GOT3 (cell line): ENCODE data around the gene B3GALNT2.
"Not testable (repeated sequence)": the region's sequence is repeated elsewhere in the genome, so short reads cannot be mapped to it uniquely, and the experiment has no call there.

Experiments used
- DNase-seq: peaks from one replicate; lab custom pipeline; 2025; ENCODE audit warnings: mixed read lengths; lab: John Stamatoyannopoulos, UW

The B3GALNT2 gene

GRCh38 chr1:235503403-235504121 lies 690 bp downstream of the B3GALNT2 start:
- no peak for DNase-seq

DNA sequence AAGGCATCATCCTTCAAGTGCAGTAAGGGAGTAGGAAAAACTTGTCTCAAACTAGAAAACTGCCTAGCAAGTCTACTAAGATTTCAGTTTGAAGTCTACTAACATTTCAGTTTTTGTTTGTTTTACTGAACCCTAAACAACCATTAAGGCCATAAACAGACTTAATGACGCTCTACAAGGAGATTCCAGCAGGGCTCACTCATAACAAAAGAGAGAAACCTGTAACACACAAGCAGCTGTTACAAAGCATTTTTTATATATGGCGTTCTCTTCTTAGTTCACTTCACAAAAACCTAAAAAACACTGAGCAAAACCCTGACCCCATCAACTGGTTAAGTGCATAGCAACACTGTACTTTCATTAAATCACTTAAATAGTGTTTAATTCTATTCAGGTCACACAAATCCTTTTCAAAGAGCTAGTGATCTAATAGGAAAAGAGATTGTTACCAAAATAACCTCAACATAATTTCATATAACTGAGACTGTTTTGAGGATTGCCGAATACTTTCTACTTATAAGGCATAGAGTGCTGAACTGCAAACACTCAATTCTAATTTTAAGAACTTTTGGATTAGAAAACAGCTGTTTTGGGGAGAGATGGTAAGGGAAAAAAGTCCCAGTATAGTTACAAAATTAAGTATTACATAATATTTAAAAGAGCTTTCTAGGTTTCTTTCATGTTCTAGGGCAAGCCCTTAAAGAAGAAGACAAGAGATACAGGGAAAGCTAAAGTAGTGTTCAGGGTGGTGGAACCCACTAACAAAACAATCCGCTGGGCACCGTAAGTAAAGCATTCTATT lies 1.4 kb downstream of the B3GALNT2 start:
- DNase-seq: no peak

GRCh38 chr1:235500971-235501540 lies 3.2 kb downstream of the B3GALNT2 start:
- DNase-seq: no peak

DNA sequence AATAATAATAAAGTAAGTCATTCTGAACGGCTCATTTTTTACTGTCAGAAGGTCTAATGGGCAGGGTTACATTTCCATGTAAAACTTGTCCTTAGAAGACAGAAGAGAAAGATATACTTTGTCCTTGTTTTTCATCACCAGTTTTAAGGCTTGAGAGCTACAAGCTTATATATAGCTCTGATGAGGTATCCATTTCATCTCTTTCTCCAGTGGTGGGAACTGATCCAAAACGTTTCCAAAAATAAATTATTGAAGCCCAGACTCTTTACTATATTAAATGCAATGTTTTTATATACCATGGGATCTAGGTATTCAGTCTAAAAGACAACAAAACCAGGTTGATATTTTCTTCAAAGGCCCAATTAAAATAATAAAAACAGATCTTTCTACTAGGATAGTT lies 8.7 kb downstream of the B3GALNT2 start:
- DNase-seq: no peak

DNA sequence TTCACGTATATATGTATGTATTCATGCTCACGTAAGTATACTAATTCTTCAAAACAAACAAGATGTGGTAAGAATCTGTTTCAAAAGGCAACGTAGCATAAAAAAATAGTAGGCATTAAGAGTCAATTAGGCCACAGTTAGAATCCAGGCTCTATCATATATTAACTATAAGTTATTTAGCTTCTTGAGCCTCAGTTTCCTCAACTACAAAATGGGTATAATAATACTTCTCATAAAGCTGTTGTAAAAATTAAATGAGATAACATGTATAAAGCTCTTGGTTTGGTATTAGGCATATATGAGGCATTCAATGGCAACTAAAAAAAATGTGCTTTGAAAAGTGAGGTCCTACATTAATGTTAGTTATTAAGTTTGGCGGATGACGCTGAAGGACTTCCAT lies 9.2 kb downstream of the B3GALNT2 start:
- no peak for DNase-seq

DNA sequence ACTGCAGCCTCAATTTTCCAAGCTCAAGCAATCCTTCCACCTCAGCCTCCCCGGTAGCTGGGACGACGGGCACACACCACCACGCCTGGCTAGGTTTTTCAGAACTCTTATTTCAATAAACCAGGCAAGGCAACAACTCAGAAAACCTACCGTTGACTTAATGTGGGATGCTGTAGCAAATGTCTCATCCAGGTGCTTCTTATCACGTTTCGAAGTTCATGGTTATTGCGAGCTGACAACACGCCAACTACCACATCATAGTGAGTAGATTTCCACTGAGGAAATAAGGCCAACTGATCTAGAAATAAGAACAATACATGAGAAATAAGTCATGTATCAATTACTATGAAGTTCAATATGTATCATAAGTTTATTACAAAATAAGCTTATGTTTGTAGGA lies 9.7 kb downstream of the B3GALNT2 start:
- DNase-seq: no peak

GRCh38 chr1:235491644-235492043 lies 12.6 kb downstream of the B3GALNT2 start:
- DNase-seq: no peak

DNA sequence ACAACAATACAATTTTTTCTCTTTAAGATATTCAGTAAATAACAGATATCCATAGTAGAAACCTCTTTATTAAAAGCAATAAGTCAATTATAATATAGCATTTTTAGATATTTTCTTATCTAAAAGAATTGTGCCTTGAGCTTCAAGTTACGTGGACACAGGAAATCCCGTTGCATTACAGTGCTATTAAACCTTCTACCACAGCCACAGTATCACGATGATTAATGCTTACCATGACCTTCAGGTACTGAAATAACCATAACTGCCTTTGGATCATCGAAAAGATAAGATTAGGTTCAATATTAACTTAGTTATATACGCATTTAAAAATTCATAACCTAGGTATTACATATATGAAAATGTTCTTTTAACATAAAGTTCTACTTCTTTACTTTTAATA lies 17.9 kb downstream of the B3GALNT2 start:
- no peak for DNase-seq

DNA sequence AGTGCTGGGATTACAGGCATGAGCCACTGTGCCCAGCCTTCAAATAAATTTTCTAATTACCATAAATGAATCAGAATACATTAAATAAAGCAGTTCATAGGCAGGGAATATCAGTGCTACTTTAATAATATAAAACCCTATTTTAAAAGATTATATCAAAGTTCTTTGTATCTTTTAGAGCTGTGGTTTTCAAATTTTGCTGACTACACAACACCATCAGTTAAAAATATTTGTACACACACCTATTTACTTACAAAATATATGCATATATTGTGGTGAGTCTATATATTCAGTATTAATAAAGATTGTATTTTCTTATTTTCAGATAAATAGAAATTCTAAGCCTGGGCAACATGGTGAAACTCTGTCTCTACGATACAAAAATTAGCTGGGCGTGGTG lies 18.7 kb downstream of the B3GALNT2 start:
- no peak for DNase-seq

GRCh38 chr1:235483090-235483489 lies 21.2 kb downstream of the B3GALNT2 start:
- no peak for DNase-seq

DNA sequence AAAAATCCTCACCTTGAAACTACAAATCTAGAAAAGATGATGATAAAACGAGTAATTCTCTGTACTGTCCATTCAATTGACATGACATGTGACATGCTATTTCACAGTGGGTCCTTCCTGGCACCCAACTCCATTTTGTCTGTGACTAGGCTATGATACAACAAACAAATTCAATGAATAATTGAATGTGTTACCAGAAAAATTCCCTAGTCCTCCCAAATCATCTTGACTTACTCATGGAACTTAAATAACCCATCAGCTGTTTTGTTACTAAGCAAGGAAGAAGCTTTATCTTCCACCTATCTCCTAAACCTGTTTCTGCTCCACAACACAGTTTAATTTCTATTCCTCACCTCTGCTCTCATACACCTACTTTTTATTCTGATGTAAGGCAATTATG lies 30.4 kb downstream of the B3GALNT2 start:
- DNase-seq: no peak

GRCh38 chr1:235470741-235471439 lies 33.4 kb downstream of the B3GALNT2 start:
- DNase-seq: no peak

DNA sequence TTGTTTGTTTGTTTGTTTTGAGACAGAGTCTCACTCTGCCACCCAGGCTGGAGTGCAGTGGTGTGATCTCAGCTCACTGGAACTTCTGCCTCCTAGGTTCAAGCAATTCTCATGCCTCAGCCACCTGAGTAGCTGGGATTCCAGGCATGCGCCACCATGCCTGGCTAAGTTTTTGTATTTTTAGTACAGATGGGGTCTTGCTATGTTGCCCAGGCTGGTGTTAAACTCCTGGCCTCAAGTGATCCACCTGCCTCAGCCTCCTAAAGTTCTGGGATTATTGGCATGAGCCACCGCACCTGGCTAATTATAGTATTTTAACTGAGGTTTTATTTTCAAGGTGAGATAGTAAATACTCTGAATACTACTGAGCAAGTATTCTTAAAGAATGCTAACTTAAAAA lies 34.4 kb downstream of the B3GALNT2 start:
- DNase-seq: not testable (repeated sequence)

DNA sequence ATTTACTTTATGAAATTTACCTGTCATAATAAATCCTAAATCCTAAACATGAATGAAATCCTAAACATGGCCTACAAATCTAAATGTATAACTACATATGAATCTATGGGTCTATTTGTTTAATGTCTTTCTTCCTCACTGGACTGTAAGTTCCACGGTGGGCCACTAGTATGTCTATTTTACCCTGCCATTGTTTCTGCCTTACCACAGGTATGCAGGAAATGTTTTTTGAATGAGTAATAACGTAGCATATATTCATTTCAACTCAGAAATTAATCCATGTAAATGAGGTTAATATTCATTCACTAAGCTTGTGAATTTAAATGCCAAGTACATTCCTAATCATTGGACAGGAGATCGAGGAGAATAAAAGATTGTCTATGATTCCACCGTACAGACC lies 35.3 kb downstream of the B3GALNT2 start:
- DNase-seq: no peak

DNA sequence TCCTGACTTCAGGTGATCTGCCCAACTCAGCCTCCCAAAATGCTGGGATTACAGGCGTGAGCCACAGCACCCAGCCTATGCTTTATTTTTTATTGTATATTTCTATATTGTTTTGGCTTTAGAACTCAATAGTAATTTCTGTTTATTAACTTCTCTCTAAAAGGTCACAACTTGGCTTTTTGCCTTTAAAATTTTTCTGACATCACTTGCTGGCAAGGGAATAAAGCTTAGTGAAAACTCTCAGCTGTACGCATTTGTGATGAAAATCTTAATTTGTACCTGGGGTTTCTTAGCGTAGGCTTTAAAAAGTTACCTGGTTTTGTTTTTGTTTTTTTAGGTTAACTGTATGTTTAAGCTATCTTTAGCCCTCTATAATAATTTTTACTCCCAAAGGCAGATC lies 36.2 kb downstream of the B3GALNT2 start:
- no peak for DNase-seq

DNA sequence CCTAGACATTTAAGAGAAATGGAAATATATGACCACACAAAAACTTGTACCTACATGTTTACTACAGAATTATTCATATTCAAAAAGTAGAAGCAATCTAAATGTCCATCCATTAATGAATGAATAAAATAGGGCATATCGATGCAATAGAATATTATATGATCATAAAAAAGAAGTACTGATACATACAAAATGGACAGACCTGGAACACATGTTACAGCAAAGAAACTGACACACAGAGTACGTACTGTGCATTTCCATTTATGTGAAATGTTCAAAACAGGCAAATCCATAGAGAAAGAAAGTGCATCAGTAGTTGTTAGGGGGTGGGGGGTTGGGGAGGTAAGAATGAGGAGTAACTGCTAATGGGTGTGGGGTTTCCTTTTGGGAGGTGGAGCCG lies 39.2 kb downstream of the B3GALNT2 start:
- no peak for DNase-seq

- not testable (repeated sequence) for DNase-seq
Measured at GRCh38 chr1:235462832-235463231, 41.4 kb downstream of the B3GALNT2 start.

DNA sequence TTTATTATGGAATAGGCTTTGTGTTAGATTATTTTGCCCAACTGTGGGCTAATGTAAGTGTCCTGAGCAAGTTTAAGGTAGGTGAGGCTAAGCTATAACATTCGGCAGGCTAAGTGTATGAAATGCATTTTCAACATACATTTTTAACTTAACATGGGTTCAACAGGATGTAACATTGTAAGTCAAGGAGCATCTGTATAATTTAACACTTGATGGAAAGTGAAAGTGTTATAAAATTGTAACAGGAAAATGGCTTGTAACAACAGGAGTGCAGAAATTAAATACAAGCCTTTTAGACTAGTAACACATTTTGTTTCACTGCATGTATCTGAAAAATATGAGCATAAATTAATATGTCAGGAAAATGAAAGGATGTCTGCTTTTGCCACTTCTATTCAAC lies 42.3 kb downstream of the B3GALNT2 start:
- DNase-seq: no peak

GRCh38 chr1:235460770-235461169 lies 43.5 kb downstream of the B3GALNT2 start:
- no peak for DNase-seq

GRCh38 chr1:235457856-235458255 lies 46.4 kb downstream of the B3GALNT2 start:
- not testable (repeated sequence) for DNase-seq

- DNase-seq: no peak
Measured at GRCh38 chr1:235455823-235456222, 48.4 kb downstream of the B3GALNT2 start.

DNA sequence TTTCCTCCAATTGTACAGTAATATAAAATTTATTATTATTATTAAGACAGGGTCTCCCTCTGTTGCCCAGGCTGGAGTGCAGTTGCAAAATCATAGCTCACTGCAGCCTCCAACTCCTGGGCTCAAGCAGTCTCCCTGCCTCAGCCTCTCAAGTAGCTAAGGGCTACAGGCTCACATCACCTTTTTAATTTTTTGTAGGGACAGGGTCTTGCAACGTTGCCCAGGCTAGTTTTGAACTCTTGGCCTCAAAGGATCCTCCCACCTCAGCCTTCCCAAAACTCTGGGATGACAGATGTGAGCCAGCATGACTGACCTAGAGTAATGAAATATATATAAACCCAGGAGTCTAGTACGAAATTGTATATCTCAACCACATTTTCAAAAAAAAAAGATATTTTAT lies 49.2 kb downstream of the B3GALNT2 start:
- no peak for DNase-seq

DNA sequence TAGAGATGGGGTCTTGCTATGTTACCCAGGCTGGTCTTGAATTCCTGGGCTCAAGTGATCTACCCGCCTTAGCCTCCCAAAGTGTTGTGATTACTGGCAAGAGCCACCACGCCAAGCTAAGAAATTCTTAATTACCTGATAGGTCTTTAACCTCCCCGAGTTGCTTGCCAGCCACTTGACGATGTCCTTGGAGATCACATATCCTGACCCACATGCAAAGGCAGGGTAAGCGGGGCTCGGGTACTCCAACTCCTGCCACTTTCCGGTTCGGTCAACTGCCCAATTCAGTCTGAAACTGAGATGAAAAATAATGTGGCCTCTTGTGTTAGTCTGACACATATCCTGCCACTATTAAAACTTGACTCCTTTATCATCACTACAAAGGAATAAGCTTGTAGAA lies 50.2 kb downstream of the B3GALNT2 start:
- DNase-seq: no peak
